Prostate gland (tissue), 2 donors: ENCODE measurements around the gene NOS1AP.

Source experiments
- POLR2A ChIP-seq: fragments of 450-650 bp; IDR thresholded peaks from one replicate; pipeline ENCODE4 v1.6.1; 2016; ENCODE audit warnings: antibody characterized with exemption, mild to moderate bottlenecking
- TF ChIP-seq, protein P1 (sequence below), 4 experiments: fragments of 200-600 bp in 2 of 4; fragments of 450-650 bp in 2 of 4; sonication (generic) in 2 of 4; IDR thresholded peaks; 1 replicate in 3 of 4; 2 replicates in 1 of 4; pipeline ENCODE4 v1.5.1; 2016 to 2019; ENCODE audit warnings: antibody characterized with exemption in 4 of 4, mild to moderate bottlenecking in 2 of 4, moderate library complexity in 2 of 4

DNA sequence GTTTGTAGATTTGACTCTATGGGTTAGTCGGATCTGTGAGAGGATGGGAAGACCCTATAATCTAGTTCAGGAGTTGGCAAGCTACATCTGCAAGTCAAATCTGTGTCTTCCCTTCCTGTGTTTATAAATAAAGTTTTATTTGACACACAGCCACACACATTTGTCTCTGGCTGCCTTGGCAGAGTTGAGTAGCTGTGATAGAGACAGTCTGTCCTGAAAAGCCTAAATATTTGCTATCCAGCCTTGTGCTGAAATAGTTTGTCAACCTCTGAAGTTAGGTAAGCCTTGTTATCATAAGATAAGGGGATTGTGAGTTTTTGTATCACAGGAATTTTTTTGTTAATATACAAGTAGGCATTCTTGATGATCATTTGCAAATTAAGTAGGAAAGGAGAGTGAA, 136.8 kb downstream of the NOS1AP start:
- TF ChIP-seq, protein P1, sequence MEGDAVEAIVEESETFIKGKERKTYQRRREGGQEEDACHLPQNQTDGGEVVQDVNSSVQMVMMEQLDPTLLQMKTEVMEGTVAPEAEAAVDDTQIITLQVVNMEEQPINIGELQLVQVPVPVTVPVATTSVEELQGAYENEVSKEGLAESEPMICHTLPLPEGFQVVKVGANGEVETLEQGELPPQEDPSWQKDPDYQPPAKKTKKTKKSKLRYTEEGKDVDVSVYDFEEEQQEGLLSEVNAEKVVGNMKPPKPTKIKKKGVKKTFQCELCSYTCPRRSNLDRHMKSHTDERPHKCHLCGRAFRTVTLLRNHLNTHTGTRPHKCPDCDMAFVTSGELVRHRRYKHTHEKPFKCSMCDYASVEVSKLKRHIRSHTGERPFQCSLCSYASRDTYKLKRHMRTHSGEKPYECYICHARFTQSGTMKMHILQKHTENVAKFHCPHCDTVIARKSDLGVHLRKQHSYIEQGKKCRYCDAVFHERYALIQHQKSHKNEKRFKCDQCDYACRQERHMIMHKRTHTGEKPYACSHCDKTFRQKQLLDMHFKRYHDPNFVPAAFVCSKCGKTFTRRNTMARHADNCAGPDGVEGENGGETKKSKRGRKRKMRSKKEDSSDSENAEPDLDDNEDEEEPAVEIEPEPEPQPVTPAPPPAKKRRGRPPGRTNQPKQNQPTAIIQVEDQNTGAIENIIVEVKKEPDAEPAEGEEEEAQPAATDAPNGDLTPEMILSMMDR (IDR thresholded peaks at IDR 0.05) = no peak
- TF ChIP-seq POLR2A = no peak
